Measurements from ENCODE around the gene CWF19L1. TPM values are rescaled to one million over a fixed set of nuclear protein-coding genes. Genes with fewer than 3 reads are reported as not detected.

The CWF19L1 gene
- total and polyA plus RNA-seq, 2 of the 13 experiments (the other 11 are each of a cell fraction or from before 2014, with no cell fraction given): 13.6 to 42.1 TPM

DNA sequence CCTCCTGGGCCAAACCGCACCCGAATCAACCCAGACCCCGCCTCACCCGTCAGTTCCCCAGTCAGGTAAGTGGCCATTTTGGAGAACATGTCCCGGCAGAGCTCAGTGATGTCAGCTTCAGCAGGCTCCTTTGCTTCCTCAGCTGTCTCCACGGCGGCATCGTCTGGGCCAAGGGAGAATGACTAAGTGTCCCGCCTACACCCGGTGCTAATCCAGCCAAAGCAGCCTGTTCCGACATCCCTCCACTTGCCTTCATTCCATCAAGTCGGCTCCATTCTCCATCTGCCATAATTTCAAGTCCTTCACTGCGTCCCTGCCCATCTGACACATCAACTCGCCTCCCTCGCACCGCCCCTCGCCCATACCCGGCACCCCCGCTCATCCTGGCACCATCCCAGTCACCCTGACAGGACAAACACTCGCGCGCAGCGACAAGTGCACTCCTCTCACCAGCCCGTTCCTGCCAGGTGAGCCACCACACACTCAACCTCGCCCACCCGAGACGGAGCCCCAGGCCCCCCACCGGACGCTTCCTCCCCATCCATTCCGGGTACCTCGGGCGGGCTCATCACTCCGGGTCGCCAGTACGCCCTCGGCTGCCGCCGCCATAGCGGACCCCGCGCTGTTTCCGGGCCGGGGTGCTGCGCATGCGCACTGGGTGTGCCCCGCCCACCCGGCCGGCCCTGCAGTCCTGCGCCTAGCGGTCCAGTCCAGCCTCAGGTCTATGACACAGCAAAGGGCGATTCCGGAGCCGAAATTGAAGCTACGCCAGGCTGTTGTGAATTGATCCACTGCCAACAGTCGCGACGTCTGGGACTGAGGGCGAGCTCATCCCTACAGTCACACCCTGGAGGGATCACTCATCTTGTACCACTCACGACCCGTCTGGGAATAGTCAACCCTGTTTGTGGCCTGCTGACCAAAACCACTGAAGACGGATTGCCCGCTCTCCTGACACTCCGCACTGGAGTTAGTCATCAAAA lies 18.9 kb upstream of the CWF19L1 start, which contains the start of gene BLOC1S2 (continued):
- TF ChIP-seq ETV5 (CRISPR knock-in tag; IDR thresholded peaks at IDR 0.05; ENCODE audit: borderline replicate concordance) (peak; percentile 83; the same call in 1 of the 2 replicates), ZSCAN25 (CRISPR knock-in tag; IDR thresholded peaks at IDR 0.05) (no peak), NR2F6 (IDR thresholded peaks at IDR 0.05) (no peak), NR2F6 (CRISPR knock-in tag; IDR thresholded peaks at IDR 0.05) (no peak), ZNF567 (CRISPR knock-in tag; IDR thresholded peaks at IDR 0.05; ENCODE audit: borderline replicate concordance) (peak; percentile 93), GFI1 (CRISPR knock-in tag; IDR thresholded peaks at IDR 0.05; ENCODE audit: borderline replicate concordance) (no peak), ONECUT2 (CRISPR knock-in tag; IDR thresholded peaks at IDR 0.05) (no peak; the same call in 1 of the 2 replicates), SP4 (CRISPR knock-in tag; IDR thresholded peaks at IDR 0.05) (peak; percentile 58; the same call in 1 of the 2 replicates), KLF15 (CRISPR knock-in tag; IDR thresholded peaks at IDR 0.05; ENCODE audit: borderline replicate concordance) (no peak), ZNF678 (CRISPR knock-in tag; IDR thresholded peaks at IDR 0.05) (0 out of 2 replicates have a peak, but pooled peaks have one; percentile 40), SNAPC2 (CRISPR knock-in tag; IDR thresholded peaks at IDR 0.05) (no peak), CHD2 (IDR thresholded peaks at IDR 0.05; ENCODE audit: low read depth, low read length) (no peak), ZNF850 (CRISPR knock-in tag; conservative IDR thresholded peaks at IDR 0.05) (no peak)
- TF ChIP-seq, protein P1, sequence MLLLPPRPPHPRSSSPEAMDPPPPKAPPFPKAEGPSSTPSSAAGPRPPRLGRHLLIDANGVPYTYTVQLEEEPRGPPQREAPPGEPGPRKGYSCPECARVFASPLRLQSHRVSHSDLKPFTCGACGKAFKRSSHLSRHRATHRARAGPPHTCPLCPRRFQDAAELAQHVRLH (CRISPR knock-in tag; IDR thresholded peaks at IDR 0.05; ENCODE audit: borderline replicate concordance, low read depth): peak; percentile 58; the same call in 1 of the 2 replicates
- TF ChIP-seq, protein P2, sequence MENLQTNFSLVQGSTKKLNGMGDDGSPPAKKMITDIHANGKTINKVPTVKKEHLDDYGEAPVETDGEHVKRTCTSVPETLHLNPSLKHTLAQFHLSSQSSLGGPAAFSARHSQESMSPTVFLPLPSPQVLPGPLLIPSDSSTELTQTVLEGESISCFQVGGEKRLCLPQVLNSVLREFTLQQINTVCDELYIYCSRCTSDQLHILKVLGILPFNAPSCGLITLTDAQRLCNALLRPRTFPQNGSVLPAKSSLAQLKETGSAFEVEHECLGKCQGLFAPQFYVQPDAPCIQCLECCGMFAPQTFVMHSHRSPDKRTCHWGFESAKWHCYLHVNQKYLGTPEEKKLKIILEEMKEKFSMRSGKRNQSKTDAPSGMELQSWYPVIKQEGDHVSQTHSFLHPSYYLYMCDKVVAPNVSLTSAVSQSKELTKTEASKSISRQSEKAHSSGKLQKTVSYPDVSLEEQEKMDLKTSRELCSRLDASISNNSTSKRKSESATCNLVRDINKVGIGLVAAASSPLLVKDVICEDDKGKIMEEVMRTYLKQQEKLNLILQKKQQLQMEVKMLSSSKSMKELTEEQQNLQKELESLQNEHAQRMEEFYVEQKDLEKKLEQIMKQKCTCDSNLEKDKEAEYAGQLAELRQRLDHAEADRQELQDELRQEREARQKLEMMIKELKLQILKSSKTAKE (CRISPR knock-in tag; IDR thresholded peaks at IDR 0.05; ENCODE audit: borderline replicate concordance): no peak
- TF ChIP-seq, protein P3, sequence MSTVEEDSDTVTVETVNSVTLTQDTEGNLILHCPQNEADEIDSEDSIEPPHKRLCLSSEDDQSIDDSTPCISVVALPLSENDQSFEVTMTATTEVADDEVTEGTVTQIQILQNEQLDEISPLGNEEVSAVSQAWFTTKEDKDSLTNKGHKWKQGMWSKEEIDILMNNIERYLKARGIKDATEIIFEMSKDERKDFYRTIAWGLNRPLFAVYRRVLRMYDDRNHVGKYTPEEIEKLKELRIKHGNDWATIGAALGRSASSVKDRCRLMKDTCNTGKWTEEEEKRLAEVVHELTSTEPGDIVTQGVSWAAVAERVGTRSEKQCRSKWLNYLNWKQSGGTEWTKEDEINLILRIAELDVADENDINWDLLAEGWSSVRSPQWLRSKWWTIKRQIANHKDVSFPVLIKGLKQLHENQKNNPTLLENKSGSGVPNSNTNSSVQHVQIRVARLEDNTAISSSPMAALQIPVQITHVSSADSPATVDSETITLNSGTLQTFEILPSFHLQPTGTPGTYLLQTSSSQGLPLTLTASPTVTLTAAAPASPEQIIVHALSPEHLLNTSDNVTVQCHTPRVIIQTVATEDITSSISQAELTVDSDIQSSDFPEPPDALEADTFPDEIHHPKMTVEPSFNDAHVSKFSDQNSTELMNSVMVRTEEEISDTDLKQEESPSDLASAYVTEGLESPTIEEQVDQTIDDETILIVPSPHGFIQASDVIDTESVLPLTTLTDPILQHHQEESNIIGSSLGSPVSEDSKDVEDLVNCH (CRISPR knock-in tag; IDR thresholded peaks at IDR 0.05): no peak
- TF ChIP-seq, protein P4, sequence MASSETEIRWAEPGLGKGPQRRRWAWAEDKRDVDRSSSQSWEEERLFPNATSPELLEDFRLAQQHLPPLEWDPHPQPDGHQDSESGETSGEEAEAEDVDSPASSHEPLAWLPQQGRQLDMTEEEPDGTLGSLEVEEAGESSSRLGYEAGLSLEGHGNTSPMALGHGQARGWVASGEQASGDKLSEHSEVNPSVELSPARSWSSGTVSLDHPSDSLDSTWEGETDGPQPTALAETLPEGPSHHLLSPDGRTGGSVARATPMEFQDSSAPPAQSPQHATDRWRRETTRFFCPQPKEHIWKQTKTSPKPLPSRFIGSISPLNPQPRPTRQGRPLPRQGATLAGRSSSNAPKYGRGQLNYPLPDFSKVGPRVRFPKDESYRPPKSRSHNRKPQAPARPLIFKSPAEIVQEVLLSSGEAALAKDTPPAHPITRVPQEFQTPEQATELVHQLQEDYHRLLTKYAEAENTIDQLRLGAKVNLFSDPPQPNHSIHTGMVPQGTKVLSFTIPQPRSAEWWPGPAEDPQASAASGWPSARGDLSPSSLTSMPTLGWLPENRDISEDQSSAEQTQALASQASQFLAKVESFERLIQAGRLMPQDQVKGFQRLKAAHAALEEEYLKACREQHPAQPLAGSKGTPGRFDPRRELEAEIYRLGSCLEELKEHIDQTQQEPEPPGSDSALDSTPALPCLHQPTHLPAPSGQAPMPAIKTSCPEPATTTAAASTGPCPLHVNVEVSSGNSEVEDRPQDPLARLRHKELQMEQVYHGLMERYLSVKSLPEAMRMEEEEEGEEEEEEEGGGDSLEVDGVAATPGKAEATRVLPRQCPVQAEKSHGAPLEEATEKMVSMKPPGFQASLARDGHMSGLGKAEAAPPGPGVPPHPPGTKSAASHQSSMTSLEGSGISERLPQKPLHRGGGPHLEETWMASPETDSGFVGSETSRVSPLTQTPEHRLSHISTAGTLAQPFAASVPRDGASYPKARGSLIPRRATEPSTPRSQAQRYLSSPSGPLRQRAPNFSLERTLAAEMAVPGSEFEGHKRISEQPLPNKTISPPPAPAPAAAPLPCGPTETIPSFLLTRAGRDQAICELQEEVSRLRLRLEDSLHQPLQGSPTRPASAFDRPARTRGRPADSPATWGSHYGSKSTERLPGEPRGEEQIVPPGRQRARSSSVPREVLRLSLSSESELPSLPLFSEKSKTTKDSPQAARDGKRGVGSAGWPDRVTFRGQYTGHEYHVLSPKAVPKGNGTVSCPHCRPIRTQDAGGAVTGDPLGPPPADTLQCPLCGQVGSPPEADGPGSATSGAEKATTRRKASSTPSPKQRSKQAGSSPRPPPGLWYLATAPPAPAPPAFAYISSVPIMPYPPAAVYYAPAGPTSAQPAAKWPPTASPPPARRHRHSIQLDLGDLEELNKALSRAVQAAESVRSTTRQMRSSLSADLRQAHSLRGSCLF (CRISPR knock-in tag; IDR thresholded peaks at IDR 0.05; ENCODE audit: borderline replicate concordance): 0 out of 2 replicates have a peak, but pooled peaks have one; percentile 64

All from HepG2 (cell line).